22Rv1 (cell line): ENCODE data around the gene CYLC1.

Experiments
- ZFX ChIP-seq: fragments of 450-650 bp; IDR thresholded peaks from 2 replicates; pipeline ENCODE4 v1.6.1; 2017; ENCODE audit warnings: antibody characterized with exemption, borderline replicate concordance
- TF ChIP-seq, protein P1 (sequence below): fragments of 450-650 bp; IDR thresholded peaks from 2 replicates; pipeline ENCODE4 v1.5.1; 2017; ENCODE audit warnings: mild to moderate bottlenecking

DNA sequence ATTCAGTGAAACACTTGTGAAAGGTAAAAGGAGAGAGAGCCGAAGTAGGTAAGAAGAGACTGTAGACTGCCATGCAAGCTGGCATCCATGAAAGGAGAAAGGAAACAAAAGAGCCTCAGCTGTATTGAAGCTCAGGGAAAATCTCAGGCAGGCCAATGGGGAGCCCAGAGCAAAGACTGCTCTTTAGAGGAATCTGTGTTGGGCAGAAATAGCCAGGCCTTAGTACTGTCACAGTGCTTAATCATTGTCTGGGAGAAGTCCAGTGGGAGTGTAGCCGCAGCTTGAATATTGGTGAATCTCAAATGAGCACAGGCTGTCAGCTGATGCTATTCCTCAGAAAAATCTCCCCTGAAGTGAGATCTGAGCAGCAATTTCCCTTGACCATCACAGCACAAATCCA, 27.6 kb downstream of the CYLC1 start:
- TF ChIP-seq, protein P1, sequence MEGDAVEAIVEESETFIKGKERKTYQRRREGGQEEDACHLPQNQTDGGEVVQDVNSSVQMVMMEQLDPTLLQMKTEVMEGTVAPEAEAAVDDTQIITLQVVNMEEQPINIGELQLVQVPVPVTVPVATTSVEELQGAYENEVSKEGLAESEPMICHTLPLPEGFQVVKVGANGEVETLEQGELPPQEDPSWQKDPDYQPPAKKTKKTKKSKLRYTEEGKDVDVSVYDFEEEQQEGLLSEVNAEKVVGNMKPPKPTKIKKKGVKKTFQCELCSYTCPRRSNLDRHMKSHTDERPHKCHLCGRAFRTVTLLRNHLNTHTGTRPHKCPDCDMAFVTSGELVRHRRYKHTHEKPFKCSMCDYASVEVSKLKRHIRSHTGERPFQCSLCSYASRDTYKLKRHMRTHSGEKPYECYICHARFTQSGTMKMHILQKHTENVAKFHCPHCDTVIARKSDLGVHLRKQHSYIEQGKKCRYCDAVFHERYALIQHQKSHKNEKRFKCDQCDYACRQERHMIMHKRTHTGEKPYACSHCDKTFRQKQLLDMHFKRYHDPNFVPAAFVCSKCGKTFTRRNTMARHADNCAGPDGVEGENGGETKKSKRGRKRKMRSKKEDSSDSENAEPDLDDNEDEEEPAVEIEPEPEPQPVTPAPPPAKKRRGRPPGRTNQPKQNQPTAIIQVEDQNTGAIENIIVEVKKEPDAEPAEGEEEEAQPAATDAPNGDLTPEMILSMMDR = no peak
- TF ChIP-seq ZFX = no peak
